Mesothelial cell of epicardium (in vitro differentiated cells): ENCODE data around the gene TTN. TPM values are rescaled to one million over a fixed set of nuclear protein-coding genes. Genes with fewer than 3 reads are reported as not detected.

Experiments
- DNase-seq, 2 experiments: peaks; one replicate each; pipeline ENCODE4 v3.0.0; 2021; ENCODE audit warnings: low spot score in 2 of 2; ENCODE audit not compliant: unreplicated experiment in 2 of 2
- H3K27ac Mint-ChIP-seq: 2 replicates; pipeline ENCODE4 v1.8.0; 2021; ENCODE audit warnings: mixed read lengths
- H3K27me3 Mint-ChIP-seq: 2 replicates; pipeline ENCODE4 v1.8.0; 2021; ENCODE audit warnings: low read depth, mixed read lengths
- H3K36me3 Mint-ChIP-seq: 2 replicates; pipeline ENCODE4 v1.8.0; 2021; ENCODE audit warnings: mixed read lengths
- H3K4me1 Mint-ChIP-seq: 2 replicates; pipeline ENCODE4 v1.8.0; 2021; ENCODE audit warnings: mixed read lengths
- H3K4me3 Mint-ChIP-seq: 2 replicates; pipeline ENCODE4 v1.8.0; 2021; ENCODE audit warnings: mild to moderate bottlenecking, moderate library complexity, mixed read lengths
- H3K9me3 Mint-ChIP-seq: 2 replicates; pipeline ENCODE4 v1.8.0; 2021; ENCODE audit warnings: mixed read lengths
- total RNA-seq: library from RNA; stranded (reverse); gene quantifications from 3 replicates; pipeline ENCODE4 v1.2.1, GENCODE V29; 2021
- TF ChIP-seq, protein P1 (sequence below): fragments of 200-600 bp; sonication (generic); IDR thresholded peaks from one replicate; pipeline ENCODE4 v1.5.0; 2021; ENCODE audit warnings: antibody characterized with exemption; ENCODE audit not compliant: unreplicated experiment

The TTN gene
- total RNA-seq, 1 donor from 2014 or later = 1.2 TPM

DNA sequence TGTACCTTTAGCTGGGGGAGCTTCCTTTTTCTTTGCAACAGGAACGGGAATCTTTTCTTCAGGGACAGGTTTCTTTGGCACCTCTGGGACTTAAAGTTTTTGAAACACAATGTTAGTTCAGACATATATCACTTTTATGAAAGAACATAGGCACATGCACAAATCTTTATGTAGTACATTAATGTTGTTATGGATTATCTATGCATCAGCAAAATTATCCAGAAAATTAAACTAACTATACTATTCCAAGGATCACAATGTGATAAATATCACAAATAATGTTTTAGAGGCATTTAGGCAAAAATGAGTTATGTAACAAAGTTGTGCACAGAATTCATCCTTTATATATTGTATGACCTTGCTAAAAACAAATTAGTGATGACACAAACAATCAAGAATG lies 117.4 kb downstream of the TTN start:
- Mint-ChIP-seq H3K36me3 (no peaks in the 10 kb centered on the region), H3K27me3 (peaks cover 2% of the 10 kb centered on the region)

DNA sequence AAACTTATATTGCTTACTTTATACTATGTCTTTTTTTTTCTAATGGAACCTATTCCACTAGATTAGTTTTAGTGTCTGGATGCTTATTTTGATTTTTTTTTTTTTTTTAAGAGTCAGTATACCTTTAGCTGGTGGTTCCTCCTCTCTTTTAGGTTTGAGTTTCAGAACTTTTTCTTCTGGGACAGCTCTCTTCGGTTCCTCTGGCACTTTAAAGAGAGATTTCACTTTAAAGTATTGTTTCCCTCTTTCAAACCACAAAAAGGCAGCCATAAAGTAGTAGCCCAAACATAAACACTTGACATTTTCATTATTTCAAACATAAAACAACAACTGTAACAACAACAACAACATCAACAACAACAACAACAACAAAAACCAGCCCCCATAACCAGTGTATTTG lies 123.3 kb downstream of the TTN start:
- H3K4me1 Mint-ChIP-seq = no peaks in the 10 kb centered on the region

More for the DNA sequence above, 117.4 kb downstream of the TTN start:
- Mint-ChIP-seq H3K4me1 (no peaks in the 10 kb centered on the region), H3K9me3 (peaks cover 4% of the 10 kb centered on the region), H3K4me3 (no peak overlapping the region), H3K27ac (no peak overlapping the region)
- DNase-seq = no peak
- TF ChIP-seq, protein P1, sequence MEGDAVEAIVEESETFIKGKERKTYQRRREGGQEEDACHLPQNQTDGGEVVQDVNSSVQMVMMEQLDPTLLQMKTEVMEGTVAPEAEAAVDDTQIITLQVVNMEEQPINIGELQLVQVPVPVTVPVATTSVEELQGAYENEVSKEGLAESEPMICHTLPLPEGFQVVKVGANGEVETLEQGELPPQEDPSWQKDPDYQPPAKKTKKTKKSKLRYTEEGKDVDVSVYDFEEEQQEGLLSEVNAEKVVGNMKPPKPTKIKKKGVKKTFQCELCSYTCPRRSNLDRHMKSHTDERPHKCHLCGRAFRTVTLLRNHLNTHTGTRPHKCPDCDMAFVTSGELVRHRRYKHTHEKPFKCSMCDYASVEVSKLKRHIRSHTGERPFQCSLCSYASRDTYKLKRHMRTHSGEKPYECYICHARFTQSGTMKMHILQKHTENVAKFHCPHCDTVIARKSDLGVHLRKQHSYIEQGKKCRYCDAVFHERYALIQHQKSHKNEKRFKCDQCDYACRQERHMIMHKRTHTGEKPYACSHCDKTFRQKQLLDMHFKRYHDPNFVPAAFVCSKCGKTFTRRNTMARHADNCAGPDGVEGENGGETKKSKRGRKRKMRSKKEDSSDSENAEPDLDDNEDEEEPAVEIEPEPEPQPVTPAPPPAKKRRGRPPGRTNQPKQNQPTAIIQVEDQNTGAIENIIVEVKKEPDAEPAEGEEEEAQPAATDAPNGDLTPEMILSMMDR = no peak

DNA sequence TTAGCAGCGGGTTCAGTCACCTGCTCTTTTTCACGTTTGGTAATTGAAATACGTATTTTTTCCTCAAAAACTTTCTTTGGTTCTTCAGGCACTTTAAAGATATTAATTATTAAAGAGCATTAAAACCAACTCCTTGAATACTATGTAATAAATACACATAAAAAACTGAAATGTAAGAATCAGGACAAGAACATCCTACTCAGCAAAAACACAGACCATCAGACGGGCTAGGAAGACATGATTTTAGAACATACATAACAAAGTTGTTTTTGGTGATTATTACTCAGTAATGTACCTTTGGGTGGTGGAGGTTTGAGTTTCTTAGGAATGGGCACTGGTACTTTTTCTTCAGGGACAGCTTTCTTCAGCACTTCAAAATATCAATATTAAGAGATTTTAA lies 126.1 kb downstream of the TTN start:
- H3K27me3 Mint-ChIP-seq = peaks cover 2% of the 10 kb centered on the region
- no peaks in the 10 kb centered on the region for H3K4me1 Mint-ChIP-seq
- H3K4me3 Mint-ChIP-seq = no peak overlapping the region
- TF ChIP-seq, protein P1 = no peak
- H3K9me3 Mint-ChIP-seq = peaks cover 4% of the 10 kb centered on the region
- H3K27ac Mint-ChIP-seq = no peak overlapping the region
- H3K36me3 Mint-ChIP-seq = no peaks in the 10 kb centered on the region
- no peak for DNase-seq

More for the DNA sequence above, 123.3 kb downstream of the TTN start:
- H3K36me3 Mint-ChIP-seq = no peaks in the 10 kb centered on the region
- TF ChIP-seq, protein P1 = no peak
- H3K4me3 Mint-ChIP-seq = no peak overlapping the region
- peaks cover 4% of the 10 kb centered on the region for H3K9me3 Mint-ChIP-seq
- DNase-seq = no peak
- H3K27me3 Mint-ChIP-seq = peaks cover 2% of the 10 kb centered on the region
- H3K27ac Mint-ChIP-seq = no peak overlapping the region

DNA sequence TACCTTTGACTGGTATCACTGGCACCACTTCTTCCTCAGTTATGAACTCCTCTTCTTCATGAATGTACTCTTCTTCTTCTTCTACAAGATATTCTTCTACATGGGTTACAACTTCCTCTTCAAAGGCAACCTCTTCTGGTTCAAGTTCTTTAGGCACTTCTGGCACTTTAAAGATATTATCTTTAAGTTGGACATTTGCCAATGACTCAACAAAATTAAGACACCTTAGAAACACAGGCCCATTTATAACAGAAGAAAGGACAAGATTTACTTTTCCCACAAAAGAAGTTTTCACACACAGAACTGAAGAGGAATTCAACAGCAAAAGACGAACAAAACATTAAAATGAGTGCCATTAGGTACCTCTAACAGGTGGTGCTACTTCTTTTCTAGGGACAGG lies 127.3 kb downstream of the TTN start:
- Mint-ChIP-seq H3K4me3 (no peak overlapping the region), H3K9me3 (no peaks in the 10 kb centered on the region), H3K27ac (no peak overlapping the region), H3K4me1 (no peaks in the 10 kb centered on the region), H3K36me3 (no peaks in the 10 kb centered on the region), H3K27me3 (peaks cover 2% of the 10 kb centered on the region)
- DNase-seq = no peak
- TF ChIP-seq, protein P1 = no peak

DNA sequence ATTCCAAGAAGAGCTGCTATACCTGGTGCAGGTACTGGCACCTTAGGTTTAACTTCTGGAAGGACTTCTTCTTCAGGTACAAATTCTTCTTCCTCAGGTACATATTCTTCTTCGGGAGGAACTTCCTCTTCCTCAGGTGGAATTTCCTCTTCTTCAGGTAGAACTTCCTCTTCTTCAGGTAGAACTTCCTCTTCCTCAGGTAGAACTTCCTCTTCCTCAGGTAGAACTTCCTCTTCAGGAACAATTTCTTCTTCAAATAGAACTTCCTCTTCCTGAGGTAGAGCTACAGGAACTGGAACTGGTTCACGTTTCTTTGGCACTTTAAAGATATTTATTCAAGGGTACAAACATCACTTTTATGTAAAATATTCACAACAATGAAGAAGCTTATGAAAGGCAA lies 129.6 kb downstream of the TTN start:
- no peak overlapping the region for H3K27ac Mint-ChIP-seq
- no peak for DNase-seq
- H3K9me3 Mint-ChIP-seq = no peaks in the 10 kb centered on the region
- TF ChIP-seq, protein P1 = no peak
- peaks cover 2% of the 10 kb centered on the region for H3K27me3 Mint-ChIP-seq
- no peaks in the 10 kb centered on the region for H3K36me3 Mint-ChIP-seq
- no peak overlapping the region for H3K4me3 Mint-ChIP-seq
- no peaks in the 10 kb centered on the region for H3K4me1 Mint-ChIP-seq

DNA sequence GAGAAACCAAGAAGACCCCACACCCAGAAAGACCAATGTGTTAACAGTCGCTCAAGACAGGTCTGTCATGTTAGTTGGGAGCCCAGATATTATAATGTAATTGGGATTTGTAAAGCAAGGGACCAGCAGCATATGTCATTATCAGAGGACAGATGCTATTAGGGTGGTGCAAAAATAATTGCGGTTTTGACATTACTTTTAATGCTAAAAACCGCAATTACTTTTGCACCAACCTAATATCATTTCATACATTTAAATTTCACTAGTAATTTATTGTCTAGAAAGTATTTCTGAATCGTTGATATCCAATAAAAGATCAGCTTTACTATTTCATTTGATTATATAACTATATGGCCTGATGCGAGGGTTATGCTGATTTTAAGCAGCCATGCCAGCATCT lies 131.2 kb downstream of the TTN start:
- no peak overlapping the region for H3K27ac Mint-ChIP-seq
- H3K4me1 Mint-ChIP-seq = peaks cover 2% of the 10 kb centered on the region
- H3K4me3 Mint-ChIP-seq = no peak overlapping the region
- H3K27me3 Mint-ChIP-seq = no peaks in the 10 kb centered on the region
- H3K36me3 Mint-ChIP-seq = no peaks in the 10 kb centered on the region
- DNase-seq = no peak
- no peaks in the 10 kb centered on the region for H3K9me3 Mint-ChIP-seq
- TF ChIP-seq, protein P1 = no peak
